Midbrain (tissue), 1 donor: ENCODE results near the gene PDZRN3.

Experiments used
- DNase-seq: peaks from one replicate; lab custom pipeline; 2025; lab: John Stamatoyannopoulos, UW

Gene PDZRN3

GRCh38 chr3:73452729-73453128 is 172.0 kb downstream of the PDZRN3 start:
- DNase-seq, result no peak

DNA sequence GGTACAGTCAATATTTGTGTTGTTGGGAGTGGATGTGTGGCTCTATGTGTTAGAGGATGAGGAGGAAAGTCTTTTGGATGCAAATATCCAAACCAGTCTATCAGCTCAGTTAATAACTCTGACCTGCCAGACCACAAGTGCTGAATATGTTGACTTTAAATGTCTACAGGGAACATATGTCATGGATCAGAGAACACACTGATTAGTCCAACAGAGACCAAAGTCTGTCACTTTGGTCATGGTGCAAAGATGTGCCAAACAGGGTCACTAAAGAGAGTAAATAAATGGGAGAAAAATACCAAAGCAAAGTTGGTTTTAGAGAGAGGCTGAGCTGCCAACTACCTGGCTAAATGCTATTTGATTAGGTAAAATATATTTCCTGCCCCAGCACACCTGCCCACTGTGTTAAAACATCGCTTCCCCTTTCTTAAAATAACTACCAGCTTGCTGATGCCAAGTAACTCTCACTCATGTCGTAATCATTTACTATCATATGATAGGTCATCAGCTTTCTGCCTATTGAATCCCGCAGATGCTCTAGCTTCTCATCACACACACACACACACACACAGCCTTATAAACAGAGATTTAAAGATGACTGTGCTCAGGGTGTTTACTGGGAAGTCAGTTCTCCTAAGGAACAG is 173.3 kb downstream of the PDZRN3 start:
- no peak for DNase-seq

- DNase-seq, result no peak
Measured at GRCh38 chr3:73449774-73450173, 175.0 kb downstream of the PDZRN3 start.

- no peak for DNase-seq
Measured at GRCh38 chr3:73448761-73449301, 175.9 kb downstream of the PDZRN3 start.

DNA sequence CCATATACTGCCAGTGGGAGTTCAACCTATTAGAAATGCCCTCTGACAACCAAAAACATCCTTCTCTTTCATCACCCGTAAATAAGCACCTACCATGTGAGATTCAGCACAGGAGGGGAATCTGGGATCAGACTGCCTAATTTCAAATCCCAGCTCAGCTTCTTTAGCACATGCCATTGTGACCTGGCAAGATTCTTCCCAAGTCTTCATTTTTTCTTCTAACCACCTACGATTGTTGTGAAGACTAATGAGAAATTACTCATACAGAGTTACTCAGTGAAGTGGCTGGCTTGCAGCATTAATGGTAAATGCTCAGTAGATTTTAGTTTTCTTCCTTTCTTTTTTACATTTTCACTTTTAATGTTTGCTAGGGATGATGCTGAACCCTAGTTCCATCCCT is 176.7 kb downstream of the PDZRN3 start:
- DNase-seq, result no peak

DNA sequence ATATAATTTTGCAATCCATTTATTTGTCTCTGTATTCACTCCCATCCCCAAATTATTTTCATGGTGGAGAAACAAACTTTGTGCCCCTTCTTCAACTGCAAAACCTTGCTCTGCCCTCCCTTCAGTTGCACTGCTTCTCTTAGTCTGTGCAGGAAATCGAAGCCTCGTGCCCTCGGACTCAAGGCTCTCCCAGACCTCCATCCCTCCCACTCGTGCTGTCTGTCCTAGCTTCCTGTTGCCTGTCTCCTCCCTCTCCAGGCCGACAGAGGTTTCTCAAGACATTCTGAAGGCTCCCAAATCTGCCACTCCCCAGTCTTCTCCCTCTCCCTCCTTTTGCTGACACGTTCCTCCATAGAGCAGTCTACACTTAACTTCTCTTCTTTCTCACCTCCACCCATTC is 177.6 kb downstream of the PDZRN3 start:
- no peak for DNase-seq

DNA sequence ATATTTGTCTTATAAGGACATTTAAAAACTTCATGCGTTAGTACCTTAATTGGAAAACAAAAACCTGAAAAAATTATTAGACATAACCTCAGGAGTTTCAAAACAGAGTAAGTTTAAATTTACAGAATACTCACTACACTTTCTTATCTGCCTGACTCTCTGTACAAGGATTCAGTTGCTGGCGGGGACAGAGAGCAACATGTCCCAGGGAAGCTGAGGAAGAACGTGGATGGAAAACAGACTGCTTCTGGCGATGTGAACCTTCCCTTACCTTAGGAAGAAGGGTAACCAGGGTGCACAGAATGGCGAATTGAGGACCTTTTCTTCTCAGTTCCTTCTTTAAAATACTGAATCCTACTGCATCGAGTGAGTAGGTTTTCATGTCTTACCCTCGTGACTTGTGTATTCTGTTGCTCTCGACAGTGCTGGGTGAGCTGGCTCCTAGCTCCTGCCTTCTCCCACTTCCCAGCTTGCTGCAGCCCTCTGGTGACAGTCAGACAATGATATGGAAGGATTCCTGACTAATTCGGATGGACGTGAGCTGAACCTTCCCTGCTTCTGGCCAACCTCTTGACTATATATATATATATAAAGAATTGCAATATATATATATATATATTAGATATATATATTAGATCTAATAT is 178.2 kb downstream of the PDZRN3 start:
- no peak for DNase-seq

- DNase-seq, result no peak
Measured at GRCh38 chr3:73442886-73443285, 181.9 kb downstream of the PDZRN3 start.

DNA sequence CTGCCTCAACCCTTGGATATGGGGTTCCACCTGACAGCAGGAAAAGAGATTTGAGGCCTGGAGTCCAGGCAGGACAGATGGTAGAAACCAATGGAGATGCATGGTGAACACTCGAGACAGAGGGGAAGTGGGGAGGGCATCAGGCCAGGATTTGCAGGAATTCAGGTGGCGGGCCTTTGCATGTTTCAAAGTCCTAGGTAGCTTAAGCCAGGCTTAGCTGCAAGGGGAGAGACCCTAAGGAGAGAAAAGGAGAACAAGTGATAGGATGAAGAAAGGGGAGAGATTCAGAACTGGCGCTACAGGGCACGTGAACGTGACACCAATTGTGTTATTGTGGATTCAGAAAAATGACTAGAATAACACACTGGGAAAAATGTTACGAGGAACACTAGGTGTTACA is 182.6 kb downstream of the PDZRN3 start:
- no peak for DNase-seq

GRCh38 chr3:73437828-73438227 is 186.9 kb downstream of the PDZRN3 start:
- DNase-seq, result peak; percentile 8

DNA sequence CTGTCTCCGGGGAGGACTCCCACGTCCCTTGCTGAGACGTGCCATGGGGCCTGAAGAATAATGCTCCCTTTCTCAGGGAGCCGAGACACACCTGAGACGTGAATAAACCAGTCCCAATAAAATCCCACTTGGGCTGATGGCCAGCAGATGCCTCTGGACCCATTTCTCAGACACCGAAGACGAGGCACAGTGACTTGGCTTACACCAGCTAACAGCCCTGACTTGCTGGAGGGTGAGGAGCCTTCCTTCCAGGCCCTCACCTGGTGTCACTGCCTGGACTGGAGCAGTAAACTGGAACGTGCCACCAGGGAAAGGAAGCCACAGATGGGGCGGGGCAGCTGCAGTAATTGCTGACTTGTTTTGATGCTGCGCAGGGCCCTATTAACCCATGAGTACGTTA is 189.7 kb downstream of the PDZRN3 start:
- DNase-seq, result no peak

DNA sequence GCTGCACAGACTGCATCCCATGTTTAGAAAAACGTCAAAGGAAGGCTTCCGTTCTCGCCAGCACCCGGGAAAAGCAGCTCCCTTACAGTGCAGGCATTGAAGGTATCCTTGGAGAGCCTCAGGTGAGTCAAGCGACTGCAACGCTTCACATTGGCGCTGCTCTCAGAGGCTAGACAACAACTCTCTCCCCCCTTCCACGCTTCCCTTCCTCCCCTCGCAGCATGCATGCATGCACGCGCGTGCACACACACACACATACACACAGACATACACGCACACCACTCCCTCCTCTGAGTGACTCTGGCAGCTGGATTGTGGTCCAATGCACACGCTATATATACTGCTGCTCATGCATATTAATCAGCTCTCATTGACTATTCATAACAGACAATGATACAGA is 191.1 kb downstream of the PDZRN3 start:
- DNase-seq, result no peak

GRCh38 chr3:73433079-73433478 is 191.7 kb downstream of the PDZRN3 start:
- DNase-seq, result no peak

DNA sequence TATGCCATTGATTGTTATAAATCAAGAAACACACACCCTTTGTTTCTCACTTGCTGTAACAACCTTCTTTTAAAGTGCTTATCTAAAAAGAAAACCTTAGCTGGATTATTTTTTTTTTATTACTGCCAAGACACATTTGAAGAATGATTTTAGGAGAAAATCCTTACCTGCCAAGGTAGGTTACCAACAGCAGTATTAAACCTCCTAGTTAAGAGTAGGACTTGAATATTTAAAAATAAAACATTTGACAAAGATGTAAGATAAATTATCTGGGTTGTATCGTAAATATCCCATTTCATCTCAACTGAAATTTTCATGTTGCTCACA is 192.1 kb downstream of the PDZRN3 start:
- no peak for DNase-seq

- DNase-seq, result peak; percentile 27
Measured at GRCh38 chr3:73432023-73432705, 192.6 kb downstream of the PDZRN3 start.

- no peak for DNase-seq
Measured at GRCh38 chr3:73431183-73431900, 193.4 kb downstream of the PDZRN3 start.

- no peak for DNase-seq
Measured at GRCh38 chr3:73427048-73427706, 197.6 kb downstream of the PDZRN3 start.

GRCh38 chr3:73426606-73427005 is 198.1 kb downstream of the PDZRN3 start:
- DNase-seq, result no peak

DNA sequence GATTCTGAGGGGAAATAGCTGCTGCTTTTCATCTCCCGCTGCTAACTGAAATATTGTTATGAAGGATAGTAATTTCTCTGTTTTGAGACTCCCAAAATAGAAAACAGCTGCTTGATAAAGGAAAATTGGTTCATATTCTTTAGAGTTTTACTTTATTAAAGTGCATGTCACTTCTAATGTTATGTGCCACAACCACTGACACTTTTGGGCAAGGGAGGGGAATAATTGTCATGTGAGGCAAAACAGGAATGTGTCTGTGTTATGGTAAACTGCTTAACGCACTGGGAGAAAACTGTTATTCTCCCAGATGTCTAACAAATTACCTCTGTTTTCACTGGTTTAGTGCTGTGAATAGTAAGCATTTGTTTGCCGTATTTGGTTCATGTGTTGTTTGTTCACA is 201.6 kb downstream of the PDZRN3 start:
- DNase-seq, result no peak

DNA sequence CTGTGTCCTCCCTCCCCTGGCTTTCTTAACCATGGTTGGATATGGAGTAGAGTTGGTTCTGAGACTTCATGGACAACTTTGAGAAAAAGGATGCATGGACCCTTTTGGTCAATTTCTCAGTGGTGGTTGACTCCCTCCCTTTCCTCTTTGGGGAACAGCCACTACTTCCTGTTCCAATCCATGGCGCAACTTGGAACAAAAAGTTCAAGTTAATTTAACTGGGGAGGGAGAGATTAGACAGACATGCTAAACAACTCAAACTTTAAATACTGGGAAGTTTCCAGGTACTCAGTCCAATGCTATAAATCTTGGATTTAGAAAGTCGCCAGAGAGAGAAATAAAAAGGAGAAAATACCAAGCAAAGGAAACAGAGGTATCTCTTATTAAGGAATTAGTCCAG is 202.2 kb downstream of the PDZRN3 start:
- DNase-seq, result no peak

DNA sequence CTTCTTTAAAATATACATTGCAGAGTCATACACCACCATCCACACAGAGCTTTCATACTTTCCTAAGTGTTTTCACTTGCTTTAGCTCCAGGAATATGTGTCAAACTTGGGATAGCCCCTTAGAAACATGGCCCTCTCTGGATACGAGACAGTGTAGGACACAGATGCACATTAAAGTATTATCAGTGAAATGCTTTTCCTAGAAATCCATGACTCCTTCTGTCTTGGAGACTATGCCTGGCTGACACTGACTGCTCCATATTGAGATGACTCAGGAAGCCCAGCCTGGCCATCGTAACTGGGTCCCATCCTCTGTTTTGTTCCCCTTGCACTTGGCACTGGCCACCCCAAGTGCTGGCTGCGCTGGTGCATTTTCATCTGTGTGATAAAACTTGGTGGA is 204.8 kb downstream of the PDZRN3 start:
- no peak for DNase-seq

- no peak for DNase-seq
Measured at GRCh38 chr3:73419179-73419803, 205.4 kb downstream of the PDZRN3 start.
